ENCODE data around the gene MVB12B. TPM values are rescaled to one million over a fixed set of nuclear protein-coding genes. Genes with fewer than 3 reads are reported as not detected.

Gene MVB12B
- total RNA-seq, 4 donors from 2014 or later, result 15.7 to 27.3 (median 22.7) TPM

DNA sequence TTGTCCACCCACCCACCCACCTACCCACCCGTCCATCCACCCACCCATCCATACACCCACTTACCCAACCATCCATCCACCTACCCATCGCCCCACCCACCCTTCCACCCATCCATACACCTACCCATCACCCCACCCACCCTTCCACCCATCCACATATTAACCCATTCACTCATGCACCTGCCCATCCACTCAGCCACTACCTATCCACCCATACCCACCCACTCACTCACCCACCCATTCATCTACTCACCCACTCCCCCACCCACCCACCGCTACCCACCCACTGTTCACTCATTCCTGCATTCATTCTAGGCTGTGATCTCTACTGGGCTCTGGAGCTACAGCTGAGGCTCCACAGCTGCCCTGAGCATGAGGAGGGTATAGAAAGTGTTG is 169.6 kb downstream of the MVB12B start:
- WGBS, 2 donors (ENCODE audit: low coverage in 1 of 2), result 60 to 73% methylated on average over 1 to 3 of the region's 3 CpGs
- no peaks in the 10 kb centered on the region for H3K36me3 ChIP-seq
- in situ Hi-C loops (cut with MboI; ENCODE audit: low pct_ligation_motif_present in 1 of 4, low pct_unique_long_range_greater_than_20kb in 1 of 4, low sequenced_read_pairs in 3 of 4) (loop anchor here in 3 of 4 donors (10.0 to 25.0 kb wide), 3 partner anchors 59 to 191 kb away; no protein-coding TSS in a partner anchor), intact Hi-C loops (cut with DNase I; ENCODE audit: low total_unique reads) (no loop called here)
- H3K4me3 ChIP-seq, result no peak overlapping the region
- no peak for TF ChIP-seq POLR2AphosphoS5 (IDR thresholded peaks at IDR 0.05)
- TF ChIP-seq, protein P1, sequence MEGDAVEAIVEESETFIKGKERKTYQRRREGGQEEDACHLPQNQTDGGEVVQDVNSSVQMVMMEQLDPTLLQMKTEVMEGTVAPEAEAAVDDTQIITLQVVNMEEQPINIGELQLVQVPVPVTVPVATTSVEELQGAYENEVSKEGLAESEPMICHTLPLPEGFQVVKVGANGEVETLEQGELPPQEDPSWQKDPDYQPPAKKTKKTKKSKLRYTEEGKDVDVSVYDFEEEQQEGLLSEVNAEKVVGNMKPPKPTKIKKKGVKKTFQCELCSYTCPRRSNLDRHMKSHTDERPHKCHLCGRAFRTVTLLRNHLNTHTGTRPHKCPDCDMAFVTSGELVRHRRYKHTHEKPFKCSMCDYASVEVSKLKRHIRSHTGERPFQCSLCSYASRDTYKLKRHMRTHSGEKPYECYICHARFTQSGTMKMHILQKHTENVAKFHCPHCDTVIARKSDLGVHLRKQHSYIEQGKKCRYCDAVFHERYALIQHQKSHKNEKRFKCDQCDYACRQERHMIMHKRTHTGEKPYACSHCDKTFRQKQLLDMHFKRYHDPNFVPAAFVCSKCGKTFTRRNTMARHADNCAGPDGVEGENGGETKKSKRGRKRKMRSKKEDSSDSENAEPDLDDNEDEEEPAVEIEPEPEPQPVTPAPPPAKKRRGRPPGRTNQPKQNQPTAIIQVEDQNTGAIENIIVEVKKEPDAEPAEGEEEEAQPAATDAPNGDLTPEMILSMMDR (IDR thresholded peaks at IDR 0.05), result no peak
- no peak for TF ChIP-seq POLR2A (IDR thresholded peaks at IDR 0.05)
- TF ChIP-seq EP300 (IDR thresholded peaks at IDR 0.05; ENCODE audit: low read depth), result no peak
- no peak overlapping the region for H3K27ac ChIP-seq
- H3K9me3 ChIP-seq, result no peaks in the 10 kb centered on the region
- peaks cover 7 to 14% (median 12%) of the 10 kb centered on the region in 4 donors for H3K4me1 ChIP-seq
- H3K27me3 ChIP-seq, result no peaks in the 10 kb centered on the region
- no peak for DNase-seq

DNA sequence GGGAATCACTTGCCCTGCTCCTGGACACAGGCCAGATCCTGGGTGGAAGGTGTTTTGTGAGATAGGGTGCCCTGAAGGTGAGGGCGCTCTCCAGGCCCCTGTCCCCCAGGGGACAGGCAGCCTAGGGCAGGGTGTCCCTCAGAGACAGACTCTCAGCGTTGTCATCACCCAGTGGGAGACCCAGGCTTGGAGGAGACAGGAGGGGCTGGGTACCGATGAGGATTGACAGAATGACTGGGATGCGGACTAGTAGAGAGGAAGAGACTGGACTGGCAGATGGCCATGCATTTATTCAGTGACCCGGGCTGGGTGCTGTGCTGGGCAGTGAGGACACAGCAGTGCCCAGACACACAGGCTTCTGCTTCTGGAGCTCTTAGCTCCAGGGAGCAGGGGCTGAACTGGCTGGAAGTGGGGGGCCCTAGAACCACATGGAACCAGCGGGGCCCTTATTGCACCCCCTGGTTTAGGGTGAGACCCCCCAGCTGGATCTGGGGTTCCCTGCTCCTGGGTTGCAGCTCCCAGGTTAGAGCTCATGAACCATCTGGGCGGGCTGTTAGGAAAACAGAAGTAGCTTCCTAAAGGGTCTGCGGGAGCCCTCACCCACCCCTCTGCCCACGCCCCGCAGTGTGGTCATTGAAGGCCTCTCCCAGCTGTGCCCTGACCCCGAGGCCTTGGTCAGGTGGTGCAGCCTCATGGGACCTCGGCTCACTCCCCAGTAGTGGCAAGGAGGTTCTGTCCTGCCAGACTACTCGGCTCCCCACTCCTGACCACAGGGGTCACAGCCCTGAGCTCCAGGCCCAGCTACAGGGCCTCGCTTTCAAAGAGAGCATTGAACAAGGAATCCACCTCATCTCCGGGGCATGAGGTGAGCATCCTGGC is 170.4 kb downstream of the MVB12B start:
- no peak for DNase-seq
- TF ChIP-seq POLR2AphosphoS5 (IDR thresholded peaks at IDR 0.05), result no peak
- TF ChIP-seq EP300 (IDR thresholded peaks at IDR 0.05; ENCODE audit: low read depth), result no peak
- intact Hi-C loops (cut with DNase I; ENCODE audit: low total_unique reads), result no loop called here
- H3K4me1 ChIP-seq, result peaks cover 7 to 14% (median 12%) of the 10 kb centered on the region in 4 donors
- in situ Hi-C loops (cut with MboI; ENCODE audit: low pct_ligation_motif_present in 1 of 4, low pct_unique_long_range_greater_than_20kb in 1 of 4, low sequenced_read_pairs in 3 of 4), result loop anchor here in 3 of 4 donors (10.0 to 25.0 kb wide), 3 partner anchors 58 to 192 kb away; no protein-coding TSS in a partner anchor
- H3K36me3 ChIP-seq, result no peaks in the 10 kb centered on the region
- H3K9me3 ChIP-seq, result no peaks in the 10 kb centered on the region
- H3K27ac ChIP-seq, result no peak overlapping the region
- H3K4me3 ChIP-seq, result no peak overlapping the region
- no peaks in the 10 kb centered on the region for H3K27me3 ChIP-seq
- WGBS, 2 donors (ENCODE audit: low coverage in 1 of 2), result 88 to 90% methylated on average over 2 to 15 of the region's 15 CpGs

- 84% methylated on average over 20 of the region's 21 CpGs; no CpG with 5 or more reads in 1 of the 2 donors for WGBS, 2 donors (ENCODE audit: low coverage in 1 of 2)
- intact Hi-C loops (cut with DNase I; ENCODE audit: low total_unique reads) (no loop called here), in situ Hi-C loops (cut with MboI; ENCODE audit: low pct_ligation_motif_present in 1 of 4, low pct_unique_long_range_greater_than_20kb in 1 of 4, low sequenced_read_pairs in 3 of 4) (loop anchor here in 3 of 4 donors (10.0 to 25.0 kb wide), 3 partner anchors 57 to 193 kb away; no protein-coding TSS in a partner anchor)
- Histone ChIP-seq H3K27ac (no peak overlapping the region), H3K36me3 (no peaks in the 10 kb centered on the region), H3K27me3 (no peaks in the 10 kb centered on the region), H3K4me3 (no peak overlapping the region), H3K9me3 (no peaks in the 10 kb centered on the region), H3K4me1 (peaks cover 7 to 14% (median 12%) of the 10 kb centered on the region in 4 donors)
- no peak for TF ChIP-seq POLR2A (IDR thresholded peaks at IDR 0.05)
- no peak for TF ChIP-seq EP300 (IDR thresholded peaks at IDR 0.05; ENCODE audit: low read depth)
- TF ChIP-seq, protein P1 (IDR thresholded peaks at IDR 0.05), result no peak
- no peak for TF ChIP-seq POLR2AphosphoS5 (IDR thresholded peaks at IDR 0.05)
- no peak for DNase-seq
Measured at GRCh38 chr9:126497660-126498275, 171.1 kb downstream of the MVB12B start.

- H3K36me3 ChIP-seq, result no peaks in the 10 kb centered on the region
- in situ Hi-C loops (cut with MboI; ENCODE audit: low pct_ligation_motif_present in 1 of 4, low pct_unique_long_range_greater_than_20kb in 1 of 4, low sequenced_read_pairs in 3 of 4), result loop anchor here in 3 of 4 donors (10.0 to 25.0 kb wide), 3 partner anchors 56 to 194 kb away; no protein-coding TSS in a partner anchor
- intact Hi-C loops (cut with DNase I; ENCODE audit: low total_unique reads), result no loop called here
- no peak overlapping the region for H3K27ac ChIP-seq
- peaks cover 7 to 14% (median 12%) of the 10 kb centered on the region in 4 donors for H3K4me1 ChIP-seq
- WGBS, 2 donors (ENCODE audit: low coverage in 1 of 2), result 81 to 90% methylated on average over 2 to 8 of the region's 8 CpGs
- TF ChIP-seq POLR2AphosphoS5 (IDR thresholded peaks at IDR 0.05), result no peak
- no peak for TF ChIP-seq EP300 (IDR thresholded peaks at IDR 0.05; ENCODE audit: low read depth)
- TF ChIP-seq, protein P1 (IDR thresholded peaks at IDR 0.05), result no peak
- no peak for TF ChIP-seq POLR2A (IDR thresholded peaks at IDR 0.05)
- no peaks in the 10 kb centered on the region for H3K27me3 ChIP-seq
- no peak for DNase-seq
- no peaks in the 10 kb centered on the region for H3K9me3 ChIP-seq
- no peak overlapping the region for H3K4me3 ChIP-seq
Measured at GRCh38 chr9:126498331-126498730, 171.7 kb downstream of the MVB12B start.
